HepG2 (cell line): ENCODE measurements around the gene SNX27.

Experiments used
- ETV6 ChIP-seq: sonication (generic); formaldehyde crosslinking; conservative IDR thresholded peaks from 2 replicates; pipeline ENCODE4 v1.4.0; 2020; ENCODE audit warnings: missing genetic modification reagents
- MTF2 ChIP-seq: sonication (generic); formaldehyde crosslinking; IDR thresholded peaks from 2 replicates; pipeline ENCODE4 v1.5.0; 2020; ENCODE audit warnings: missing genetic modification reagents, borderline replicate concordance
- MXI1 ChIP-seq: IDR thresholded peaks from 3 replicates; pipeline ENCODE4 v1.6.1; 2012; ENCODE audit warnings: low read depth, low read length, inconsistent platforms, borderline replicate concordance
- NFYB ChIP-seq: sonication (generic); formaldehyde crosslinking; IDR thresholded peaks from 2 replicates; pipeline ENCODE4 v1.4.0; 2020; ENCODE audit warnings: missing genetic modification reagents
- RAD21 ChIP-seq: fragments of 450-650 bp; formaldehyde crosslinking; IDR thresholded peaks from 2 replicates; pipeline ENCODE4 v1.5.0; 2020; ENCODE audit warnings: mild to moderate bottlenecking
- SP140L ChIP-seq: sonication (generic); formaldehyde crosslinking; IDR thresholded peaks from 2 replicates; pipeline ENCODE4 v1.4.0; 2020; ENCODE audit warnings: missing genetic modification reagents, borderline replicate concordance
- ZBTB7B ChIP-seq: sonication (generic); formaldehyde crosslinking; IDR thresholded peaks from 2 replicates; pipeline ENCODE4 v1.4.0; 2020; ENCODE audit warnings: missing genetic modification reagents
- ZNF12 ChIP-seq: sonication (generic); formaldehyde crosslinking; IDR thresholded peaks from 2 replicates; pipeline ENCODE4 v1.5.0; 2020; ENCODE audit warnings: missing genetic modification reagents
- ZNF274 ChIP-seq: sonication (generic); formaldehyde crosslinking; IDR thresholded peaks from 2 replicates; pipeline ENCODE4 v1.5.1; 2020; ENCODE audit warnings: mild to moderate bottlenecking, missing genetic modification reagents
- ZNF282 ChIP-seq: fragments of 450-650 bp; IDR thresholded peaks from 2 replicates; pipeline ENCODE4 v1.6.1; 2018; ENCODE audit not compliant: partially characterized antibody
- ZNF672 ChIP-seq: sonication (generic); formaldehyde crosslinking; IDR thresholded peaks from 2 replicates; pipeline ENCODE4 v1.8.1; 2022; ENCODE audit warnings: missing genetic modification reagents
- ZNF674 ChIP-seq: sonication (generic); formaldehyde crosslinking; IDR thresholded peaks from 2 replicates; pipeline ENCODE4 v1.5.0; 2020; ENCODE audit warnings: low read depth, mild to moderate bottlenecking, missing genetic modification reagents
- ZNF784 ChIP-seq: sonication (generic); formaldehyde crosslinking; IDR thresholded peaks from 2 replicates; pipeline ENCODE4 v1.5.1; 2020; ENCODE audit warnings: missing genetic modification reagents, mild to moderate bottlenecking, borderline replicate concordance

- TF ChIP-seq ZNF674 (CRISPR knock-in tag): no peak
- TF ChIP-seq RAD21 (CRISPR knock-in tag): no peak
- TF ChIP-seq ZBTB7B: no peak
- no peak for TF ChIP-seq ZNF12 (CRISPR knock-in tag)
- no peak for TF ChIP-seq ETV6 (CRISPR knock-in tag)
- TF ChIP-seq NFYB (CRISPR knock-in tag): no peak
- no peak for TF ChIP-seq MXI1
- TF ChIP-seq ZNF784: no peak
- TF ChIP-seq ZNF672 (CRISPR knock-in tag): no peak
- no peak for TF ChIP-seq ZNF282
- TF ChIP-seq MTF2: no peak
- no peak for TF ChIP-seq ZNF274
- no peak for TF ChIP-seq SP140L (CRISPR knock-in tag)
Measured at GRCh38 chr1:151578941-151579340, 32.9 kb upstream of the SNX27 start.
